Measurements from ENCODE around the gene ARMC6.

- no peak for TF ChIP-seq CTCF (IDR thresholded peaks at IDR 0.05; ENCODE audit: poor library complexity)
- TF ChIP-seq EZH2phosphoT487 (IDR thresholded peaks at IDR 0.05; ENCODE audit: low read depth, severe bottlenecking, unreplicated experiment): no peak
Observed at GRCh38 chr19:19043481-19043880, 10.1 kb downstream of the ARMC6 start.
